22Rv1 (cell line): ENCODE results near the gene GPAT2.

Experiments used
- ZFX ChIP-seq: fragments of 450-650 bp; IDR thresholded peaks from 2 replicates; pipeline ENCODE4 v1.6.1; 2017; ENCODE audit warnings: antibody characterized with exemption, borderline replicate concordance
- TF ChIP-seq, protein P1 (sequence below): fragments of 450-650 bp; IDR thresholded peaks from 2 replicates; pipeline ENCODE4 v1.5.1; 2017; ENCODE audit warnings: mild to moderate bottlenecking

- TF ChIP-seq, protein P1, sequence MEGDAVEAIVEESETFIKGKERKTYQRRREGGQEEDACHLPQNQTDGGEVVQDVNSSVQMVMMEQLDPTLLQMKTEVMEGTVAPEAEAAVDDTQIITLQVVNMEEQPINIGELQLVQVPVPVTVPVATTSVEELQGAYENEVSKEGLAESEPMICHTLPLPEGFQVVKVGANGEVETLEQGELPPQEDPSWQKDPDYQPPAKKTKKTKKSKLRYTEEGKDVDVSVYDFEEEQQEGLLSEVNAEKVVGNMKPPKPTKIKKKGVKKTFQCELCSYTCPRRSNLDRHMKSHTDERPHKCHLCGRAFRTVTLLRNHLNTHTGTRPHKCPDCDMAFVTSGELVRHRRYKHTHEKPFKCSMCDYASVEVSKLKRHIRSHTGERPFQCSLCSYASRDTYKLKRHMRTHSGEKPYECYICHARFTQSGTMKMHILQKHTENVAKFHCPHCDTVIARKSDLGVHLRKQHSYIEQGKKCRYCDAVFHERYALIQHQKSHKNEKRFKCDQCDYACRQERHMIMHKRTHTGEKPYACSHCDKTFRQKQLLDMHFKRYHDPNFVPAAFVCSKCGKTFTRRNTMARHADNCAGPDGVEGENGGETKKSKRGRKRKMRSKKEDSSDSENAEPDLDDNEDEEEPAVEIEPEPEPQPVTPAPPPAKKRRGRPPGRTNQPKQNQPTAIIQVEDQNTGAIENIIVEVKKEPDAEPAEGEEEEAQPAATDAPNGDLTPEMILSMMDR: no peak
- TF ChIP-seq ZFX: no peak
These were observed 38.0 kb upstream of the GPAT2 start for GRCh38 chr2:96072746-96073145.
